H1 (cell line): Measurements from ENCODE around the gene IL20RB. TPM values are rescaled to one million over a fixed set of nuclear protein-coding genes. Genes with fewer than 3 reads are reported as not detected.

ENCODE experiments used
- CBX5 ChIP-seq: fragments of 300-800, 300-1000 bp; sonication (generic); IDR thresholded peaks from 2 replicates; pipeline ENCODE4 v1.7.1; 2016; ENCODE audit warnings: antibody characterized with exemption, low read length, low read depth
- CEBPB ChIP-seq: IDR thresholded peaks from 2 replicates; pipeline ENCODE4 v1.6.1; 2012; ENCODE audit warnings: low read depth, low read length
- CTBP2 ChIP-seq: IDR thresholded peaks from 2 replicates; pipeline ENCODE4 v1.7.0; 2011; ENCODE audit warnings: borderline replicate concordance, mild to moderate bottlenecking, moderate library complexity, mixed read lengths, low read length; ENCODE audit not compliant: insufficient read depth, insufficient read length
- SUZ12 ChIP-seq: fragments of 200-600 bp; sonication (generic); IDR thresholded peaks from 2 replicates; pipeline ENCODE4 v1.6.1; 2012; ENCODE audit warnings: mild to moderate bottlenecking, inconsistent platforms, low read length, moderate library complexity, mixed read lengths
- YY1 ChIP-seq: IDR thresholded peaks from 2 replicates; pipeline ENCODE4 v1.6.1; 2011; ENCODE audit warnings: low read depth, mild to moderate bottlenecking, low read length
- polyA plus RNA-seq, 7 experiments: library from polyadenylated mRNA; depleted of rRNA in 3 of 7; stranded (reverse) in 5 of 7; unstranded in 2 of 7; fragments of >200 nt in 5 of 7; fragments of 200-250 nt in 2 of 7; gene quantifications; 1 replicate in 5 of 7; 2 replicates in 1 of 7; 4 replicates in 1 of 7; pipeline versions ENCODE4 v1.2.1 to v1.2.3, GENCODE V29; 2011 to 2013; ENCODE audit warnings: missing spikeins in 2 of 7, mixed read lengths in 2 of 7
- total RNA-seq: library from RNA; stranded (reverse); fragmentation: NEBNext Ultra II Directional; extraction: Animal tissue kit (Norgen Biotek cat#: 25700); gene quantifications from 2 replicates; pipeline ENCODE4 v1.2.1, GENCODE V29; 2021
- TF ChIP-seq, protein P1 (sequence below): IDR thresholded peaks from 2 replicates; pipeline ENCODE4 v1.6.1; 2012; ENCODE audit warnings: low read length, inconsistent platforms

IL20RB gene
- total and polyA plus RNA-seq, 2 of the 8 experiments (the other 6 are each of a cell fraction or from before 2014, with no cell fraction given): 1.6 to 1.8 TPM

- TF ChIP-seq, protein P1, sequence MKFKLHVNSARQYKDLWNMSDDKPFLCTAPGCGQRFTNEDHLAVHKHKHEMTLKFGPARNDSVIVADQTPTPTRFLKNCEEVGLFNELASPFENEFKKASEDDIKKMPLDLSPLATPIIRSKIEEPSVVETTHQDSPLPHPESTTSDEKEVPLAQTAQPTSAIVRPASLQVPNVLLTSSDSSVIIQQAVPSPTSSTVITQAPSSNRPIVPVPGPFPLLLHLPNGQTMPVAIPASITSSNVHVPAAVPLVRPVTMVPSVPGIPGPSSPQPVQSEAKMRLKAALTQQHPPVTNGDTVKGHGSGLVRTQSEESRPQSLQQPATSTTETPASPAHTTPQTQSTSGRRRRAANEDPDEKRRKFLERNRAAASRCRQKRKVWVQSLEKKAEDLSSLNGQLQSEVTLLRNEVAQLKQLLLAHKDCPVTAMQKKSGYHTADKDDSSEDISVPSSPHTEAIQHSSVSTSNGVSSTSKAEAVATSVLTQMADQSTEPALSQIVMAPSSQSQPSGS: no peak
- TF ChIP-seq YY1 (no peak), CBX5 (no peak), CTBP2 (no peak), CEBPB (no peak), SUZ12 (no peak)
Observed at GRCh38 chr3:136925425-136926190, 32.2 kb upstream of the IL20RB start (continued).
